ENCODE measurements around the gene HOXC6.
A peak's percentile ranks its signal among the peaks of the same experiment; 100 is the strongest.

HOXC6 gene

GRCh38 chr12:54053003-54053750 is 24.9 kb downstream of the HOXC6 start (continued):
- no peak for TF ChIP-seq ZNF155 (tag by site-specific recombination; IDR thresholded peaks at IDR 0.05)
- TF ChIP-seq ZNF776 (tag by site-specific recombination; IDR thresholded peaks at IDR 0.05; ENCODE audit: borderline replicate concordance) = no peak
- TF ChIP-seq ZNF701 (tag by site-specific recombination; IDR thresholded peaks at IDR 0.05) = no peak
- TF ChIP-seq ZSCAN18 (tag by site-specific recombination; IDR thresholded peaks at IDR 0.05) = no peak
- TF ChIP-seq, protein P1, sequence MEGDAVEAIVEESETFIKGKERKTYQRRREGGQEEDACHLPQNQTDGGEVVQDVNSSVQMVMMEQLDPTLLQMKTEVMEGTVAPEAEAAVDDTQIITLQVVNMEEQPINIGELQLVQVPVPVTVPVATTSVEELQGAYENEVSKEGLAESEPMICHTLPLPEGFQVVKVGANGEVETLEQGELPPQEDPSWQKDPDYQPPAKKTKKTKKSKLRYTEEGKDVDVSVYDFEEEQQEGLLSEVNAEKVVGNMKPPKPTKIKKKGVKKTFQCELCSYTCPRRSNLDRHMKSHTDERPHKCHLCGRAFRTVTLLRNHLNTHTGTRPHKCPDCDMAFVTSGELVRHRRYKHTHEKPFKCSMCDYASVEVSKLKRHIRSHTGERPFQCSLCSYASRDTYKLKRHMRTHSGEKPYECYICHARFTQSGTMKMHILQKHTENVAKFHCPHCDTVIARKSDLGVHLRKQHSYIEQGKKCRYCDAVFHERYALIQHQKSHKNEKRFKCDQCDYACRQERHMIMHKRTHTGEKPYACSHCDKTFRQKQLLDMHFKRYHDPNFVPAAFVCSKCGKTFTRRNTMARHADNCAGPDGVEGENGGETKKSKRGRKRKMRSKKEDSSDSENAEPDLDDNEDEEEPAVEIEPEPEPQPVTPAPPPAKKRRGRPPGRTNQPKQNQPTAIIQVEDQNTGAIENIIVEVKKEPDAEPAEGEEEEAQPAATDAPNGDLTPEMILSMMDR (tag by site-specific recombination; IDR thresholded peaks at IDR 0.05) = no peak
- TF ChIP-seq ZFP69B (tag by site-specific recombination; IDR thresholded peaks at IDR 0.05) = no peak
- peak; percentile 61; the same call in 1 of the 2 replicates for TF ChIP-seq ZBTB21 (tag by site-specific recombination; IDR thresholded peaks at IDR 0.05)
- TF ChIP-seq, protein P2, sequence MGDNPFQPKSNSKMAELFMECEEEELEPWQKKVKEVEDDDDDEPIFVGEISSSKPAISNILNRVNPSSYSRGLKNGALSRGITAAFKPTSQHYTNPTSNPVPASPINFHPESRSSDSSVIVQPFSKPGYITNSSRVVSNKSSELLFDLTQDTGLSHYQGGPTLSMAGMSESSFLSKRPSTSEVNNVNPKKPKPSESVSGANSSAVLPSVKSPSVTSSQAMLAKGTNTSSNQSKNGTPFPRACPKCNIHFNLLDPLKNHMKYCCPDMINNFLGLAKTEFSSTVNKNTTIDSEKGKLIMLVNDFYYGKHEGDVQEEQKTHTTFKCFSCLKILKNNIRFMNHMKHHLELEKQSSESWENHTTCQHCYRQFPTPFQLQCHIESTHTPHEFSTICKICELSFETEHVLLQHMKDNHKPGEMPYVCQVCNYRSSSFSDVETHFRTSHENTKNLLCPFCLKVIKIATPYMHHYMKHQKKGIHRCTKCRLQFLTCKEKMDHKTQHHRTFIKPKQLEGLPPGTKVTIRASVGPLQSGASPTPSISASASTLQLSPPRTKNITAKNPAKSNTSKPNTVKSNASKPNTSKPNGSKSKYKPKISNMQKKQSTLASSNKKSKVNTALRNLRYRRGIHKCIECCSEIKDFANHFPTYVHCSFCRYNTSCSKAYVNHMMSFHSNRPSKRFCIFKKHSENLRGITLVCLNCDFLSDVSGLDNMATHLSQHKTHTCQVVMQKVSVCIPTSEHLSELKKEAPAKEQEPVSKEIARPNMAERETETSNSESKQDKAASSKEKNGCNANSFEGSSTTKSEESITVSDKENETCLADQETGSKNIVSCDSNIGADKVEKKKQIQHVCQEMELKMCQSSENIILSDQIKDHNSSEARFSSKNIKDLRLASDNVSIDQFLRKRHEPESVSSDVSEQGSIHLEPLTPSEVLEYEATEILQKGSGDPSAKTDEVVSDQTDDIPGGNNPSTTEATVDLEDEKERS (tag by site-specific recombination; IDR thresholded peaks at IDR 0.05) = no peak
- no peak for TF ChIP-seq SP7 (tag by site-specific recombination; IDR thresholded peaks at IDR 0.05)
- TF ChIP-seq ZNF404 (tag by site-specific recombination; IDR thresholded peaks at IDR 0.05) = no peak
- TF ChIP-seq, protein P3, sequence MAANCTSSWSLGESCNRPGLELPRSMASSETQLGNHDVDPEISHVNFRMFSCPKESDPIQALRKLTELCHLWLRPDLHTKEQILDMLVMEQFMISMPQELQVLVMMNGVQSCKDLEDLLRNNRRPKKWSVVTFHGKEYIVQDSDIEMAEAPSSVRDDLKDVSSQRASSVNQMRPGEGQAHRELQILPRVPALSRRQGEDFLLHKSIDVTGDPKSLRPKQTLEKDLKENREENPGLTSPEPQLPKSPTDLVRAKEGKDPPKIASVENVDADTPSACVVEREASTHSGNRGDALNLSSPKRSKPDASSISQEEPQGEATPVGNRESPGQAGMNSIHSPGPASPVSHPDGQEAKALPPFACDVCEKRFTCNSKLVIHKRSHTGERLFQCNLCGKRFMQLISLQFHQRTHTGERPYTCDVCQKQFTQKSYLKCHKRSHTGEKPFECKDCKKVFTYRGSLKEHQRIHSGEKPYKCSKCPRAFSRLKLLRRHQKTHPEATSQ (tag by site-specific recombination; IDR thresholded peaks at IDR 0.05) = no peak
- no peak for TF ChIP-seq ZNF335 (tag by site-specific recombination; conservative IDR thresholded peaks at IDR 0.05)
- no peak for TF ChIP-seq ZFP41 (tag by site-specific recombination; IDR thresholded peaks at IDR 0.05; ENCODE audit: borderline replicate concordance)
- no peak for TF ChIP-seq ZNF114 (tag by site-specific recombination; IDR thresholded peaks at IDR 0.05)
- no peak for TF ChIP-seq ZBTB44 (tag by site-specific recombination; IDR thresholded peaks at IDR 0.05)
- TF ChIP-seq GFI1B (tag by site-specific recombination; IDR thresholded peaks at IDR 0.05) = no peak
- TF ChIP-seq ZNF473 (tag by site-specific recombination; IDR thresholded peaks at IDR 0.05) = no peak
- no peak for TF ChIP-seq PRDM10 (tag by site-specific recombination; IDR thresholded peaks at IDR 0.05)
- no peak for TF ChIP-seq ZBTB49 (tag by site-specific recombination; IDR thresholded peaks at IDR 0.05; ENCODE audit: low read depth)
- no peak for TF ChIP-seq KLF8 (tag by site-specific recombination; IDR thresholded peaks at IDR 0.05)
- TF ChIP-seq SETDB1 (IDR thresholded peaks at IDR 0.05; ENCODE audit: insufficient read length, low read length) = no peak
- no peak for TF ChIP-seq ZNF16 (tag by site-specific recombination; IDR thresholded peaks at IDR 0.05; ENCODE audit: low read depth)
- no peak for TF ChIP-seq ZNF785 (tag by site-specific recombination; IDR thresholded peaks at IDR 0.05)
